ENCODE results near the gene SLX4IP.
"Not testable (repeated sequence)": the region's sequence is repeated elsewhere in the genome, so short reads cannot be mapped to it uniquely, and the experiment has no call there.

Gene SLX4IP

DNA sequence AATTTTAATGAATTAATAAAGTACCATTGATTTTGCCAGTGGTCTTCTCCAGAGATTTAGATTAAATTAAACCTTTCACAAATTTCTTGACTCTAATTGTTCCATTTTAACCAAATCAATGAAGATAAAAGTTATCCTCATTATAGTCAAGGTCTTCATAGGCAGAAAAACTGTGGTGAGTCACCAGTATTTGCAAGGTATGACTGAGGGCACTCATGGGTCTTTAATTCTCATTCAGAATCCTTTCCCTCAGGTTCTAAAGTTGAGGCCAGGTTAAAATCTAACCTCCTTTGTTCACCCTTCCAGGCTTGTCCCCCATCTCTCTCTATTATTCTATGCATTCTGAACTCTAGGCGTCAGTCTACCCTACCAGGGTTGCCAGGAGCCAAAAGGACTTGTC, 144.8 kb downstream of the SLX4IP start:
- no peak for DNase-seq

DNA sequence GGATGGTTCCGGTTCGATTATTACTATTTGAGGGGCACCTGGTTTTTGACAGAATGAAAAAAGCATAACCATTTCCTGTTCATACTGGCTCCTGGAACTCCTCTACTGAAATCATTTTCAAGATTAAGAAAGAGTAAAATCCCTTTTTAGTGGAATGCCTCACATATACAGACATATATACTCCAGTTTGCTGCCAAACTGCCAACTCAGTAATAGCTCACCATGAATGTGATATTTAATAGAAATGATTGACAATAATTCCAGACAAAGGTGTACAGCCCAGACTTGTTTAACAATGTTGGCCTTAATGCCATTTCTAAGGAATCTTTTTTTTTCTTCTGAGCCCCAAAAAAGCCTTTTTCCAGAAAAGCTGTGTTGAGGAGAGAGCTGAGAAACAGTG, 145.6 kb downstream of the SLX4IP start:
- DNase-seq = no peak

DNA sequence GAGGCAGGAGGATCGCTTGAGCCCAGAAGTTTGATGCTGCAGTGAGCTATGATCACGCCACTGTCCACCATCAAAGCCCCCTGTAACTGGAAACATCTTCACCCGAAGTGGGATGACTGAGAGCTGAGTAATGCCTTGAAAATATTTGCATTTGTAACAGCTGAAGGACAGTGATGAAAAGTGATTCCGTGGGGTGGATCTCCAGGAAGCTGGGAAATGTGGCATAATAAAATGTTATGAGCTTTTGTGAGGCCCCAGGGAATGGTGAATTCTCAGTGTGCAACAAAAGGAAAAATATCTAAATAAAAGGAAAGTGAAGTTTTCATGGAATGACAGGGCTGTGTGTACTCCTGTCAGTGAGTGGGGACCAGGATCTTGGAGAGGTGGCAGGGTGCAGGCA, 146.7 kb downstream of the SLX4IP start:
- no peak for DNase-seq

DNA sequence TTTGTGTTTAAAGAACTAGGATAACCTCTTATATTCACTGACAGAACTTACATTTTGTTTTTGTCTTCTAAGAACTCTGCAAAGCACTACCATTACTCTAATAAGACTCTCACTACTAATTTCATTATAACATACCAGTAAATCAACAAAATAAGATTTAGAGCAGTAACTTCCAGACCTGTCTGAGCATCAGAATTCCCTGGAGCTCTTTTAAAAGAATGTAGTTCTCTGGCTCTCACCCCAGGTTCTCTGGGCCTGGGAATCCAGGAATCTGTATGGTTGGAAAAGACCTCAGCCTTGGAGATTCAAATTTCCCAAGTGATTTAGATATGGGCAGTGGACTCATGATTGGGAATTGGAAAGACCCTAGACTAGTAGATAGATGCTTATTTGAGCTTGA, 149.3 kb downstream of the SLX4IP start:
- DNase-seq = no peak

DNA sequence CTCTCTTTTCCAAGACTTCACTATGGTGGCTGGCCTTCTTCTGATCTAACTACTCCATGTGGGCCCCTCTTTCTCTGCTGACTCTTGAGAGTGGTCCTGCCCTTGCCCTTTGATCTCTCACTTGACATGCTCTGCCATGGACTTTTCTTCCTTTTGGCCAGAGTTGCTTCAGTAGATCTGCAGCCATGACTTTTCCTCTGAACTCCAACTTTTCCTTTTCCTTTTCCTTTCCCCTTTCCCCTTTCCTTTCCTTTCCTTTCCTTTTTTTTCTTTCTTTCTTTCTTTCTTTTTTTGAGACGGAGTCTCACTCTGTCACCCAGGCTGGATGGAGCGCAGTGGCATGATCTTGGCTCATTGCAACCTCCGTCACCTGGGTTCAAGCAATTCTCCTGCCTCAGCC, 150.2 kb downstream of the SLX4IP start:
- DNase-seq = no peak

DNA sequence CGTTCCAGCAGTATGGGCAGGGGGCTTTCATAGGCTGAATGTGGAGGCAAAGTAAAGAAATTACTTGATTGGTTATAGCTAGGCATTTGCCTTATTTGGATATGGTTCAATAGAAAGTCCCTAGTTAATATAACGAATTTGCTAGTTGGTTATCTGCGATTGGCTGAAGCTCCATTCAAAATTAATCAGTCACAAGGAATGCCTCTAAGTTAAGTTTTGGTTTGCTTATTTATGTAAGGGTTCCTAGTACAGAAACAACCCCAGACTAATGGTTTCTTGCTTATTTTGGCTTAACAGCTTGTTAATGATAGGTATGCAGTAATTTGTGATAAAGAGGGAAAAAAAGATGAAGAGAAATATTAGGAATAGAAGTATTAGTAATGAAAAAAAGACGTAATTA, 151.2 kb downstream of the SLX4IP start:
- DNase-seq = no peak

DNA sequence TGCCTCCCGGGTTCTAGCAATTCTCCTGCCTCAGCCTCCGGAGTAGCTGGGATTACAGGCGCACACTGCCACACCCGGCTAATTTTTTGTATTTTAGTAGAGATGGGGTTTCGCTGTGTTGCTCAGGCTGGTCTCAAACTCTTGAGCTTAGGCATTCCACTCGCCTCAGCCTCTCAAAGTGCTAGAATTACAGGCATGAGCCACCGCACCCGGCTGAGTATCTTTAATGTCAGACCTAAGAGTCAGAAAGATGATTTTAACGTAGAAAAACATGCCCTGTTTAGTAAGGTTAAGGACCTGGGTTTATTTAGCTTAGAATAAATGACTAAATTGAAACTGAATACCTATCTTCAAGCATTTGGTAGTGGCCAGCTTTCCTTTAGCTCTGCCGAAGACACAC, 155.3 kb downstream of the SLX4IP start:
- DNase-seq = not testable (repeated sequence)

DNA sequence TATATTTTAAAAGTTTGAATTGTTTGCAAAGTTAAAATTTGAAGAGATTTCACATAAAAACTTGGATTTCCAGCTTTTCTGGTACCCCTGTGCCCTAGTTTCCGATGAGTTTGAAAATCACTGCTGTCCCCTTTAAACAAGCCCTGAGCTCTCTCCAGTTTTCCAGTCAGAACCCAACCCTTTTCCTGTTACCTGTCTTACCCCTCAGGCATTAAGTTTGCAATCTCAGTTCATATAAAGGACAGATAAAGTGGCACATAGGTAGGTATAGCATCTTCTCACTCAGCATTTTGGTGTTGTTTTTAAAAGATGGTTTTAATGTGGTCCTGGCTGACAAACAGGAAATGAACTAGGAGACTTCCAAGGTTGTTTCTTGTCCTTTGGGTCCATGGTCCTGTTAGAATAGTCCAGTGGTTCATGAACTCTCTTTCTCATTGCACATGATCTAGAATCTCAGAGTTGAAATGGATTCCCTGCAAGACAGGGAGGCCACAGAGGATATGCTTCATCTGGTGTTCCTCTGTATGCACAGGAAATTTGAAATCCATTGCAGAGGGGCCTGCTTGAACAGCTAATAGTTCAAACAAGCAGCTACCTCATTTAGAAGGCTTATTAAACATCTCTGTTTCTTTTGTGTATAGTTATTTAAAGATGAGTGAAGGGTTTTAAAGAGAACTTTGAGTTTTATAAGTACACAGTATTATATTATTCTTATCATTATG, 156.0 kb downstream of the SLX4IP start:
- DNase-seq = no peak

DNA sequence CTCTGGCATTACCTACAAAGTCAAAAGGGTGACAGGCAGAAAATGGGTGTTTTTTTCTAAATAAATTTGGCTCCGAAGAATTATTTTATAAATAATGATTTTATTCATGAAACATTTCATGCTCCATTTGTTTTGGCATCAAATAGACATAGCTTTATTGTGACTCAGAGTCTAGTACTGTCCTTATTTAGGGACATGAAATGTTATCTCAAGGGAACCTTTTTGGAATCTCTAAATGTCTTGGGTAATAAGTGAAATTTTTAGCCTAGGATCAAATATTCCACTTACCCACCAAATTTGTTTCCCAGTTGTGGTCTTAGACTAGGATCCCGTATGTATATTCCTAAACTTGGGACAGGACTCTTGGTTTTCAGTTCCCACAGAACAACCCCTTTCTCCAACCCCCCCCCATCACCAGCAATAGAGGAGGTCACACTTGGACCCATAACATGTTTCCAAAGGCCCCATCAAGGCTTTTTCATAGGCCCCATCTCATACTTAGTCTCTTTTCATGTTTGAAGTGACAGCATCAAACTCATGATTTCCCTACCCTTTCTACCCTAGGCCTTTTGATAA, 156.9 kb downstream of the SLX4IP start:
- DNase-seq = no peak

DNA sequence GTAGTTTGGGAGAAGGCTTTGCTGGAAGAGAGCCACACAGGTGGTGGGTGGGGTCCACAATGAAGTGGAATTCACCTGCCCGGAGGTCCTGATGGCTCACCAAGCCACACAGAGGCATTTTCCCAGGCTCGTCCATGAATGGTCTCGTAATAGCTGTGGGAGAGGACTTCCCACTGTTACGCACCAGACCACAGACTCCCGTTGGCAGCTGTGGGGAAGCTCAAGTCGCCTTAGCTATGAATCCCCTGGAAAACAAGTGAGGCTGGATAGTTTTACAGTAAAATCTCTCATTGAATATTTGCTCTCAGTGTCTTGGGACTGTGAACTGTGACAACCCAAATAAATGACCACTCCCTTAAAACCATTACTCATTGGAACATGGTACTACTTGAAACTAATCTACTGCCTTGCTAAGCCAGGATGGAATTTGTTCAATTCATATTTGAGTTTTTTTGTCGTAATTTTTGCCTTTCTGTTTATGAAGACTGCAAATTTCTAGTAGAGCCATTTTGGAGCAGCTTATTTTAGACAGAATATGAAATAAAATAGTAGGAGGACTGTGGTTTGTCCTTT, 159.3 kb downstream of the SLX4IP start:
- DNase-seq = no peak

DNA sequence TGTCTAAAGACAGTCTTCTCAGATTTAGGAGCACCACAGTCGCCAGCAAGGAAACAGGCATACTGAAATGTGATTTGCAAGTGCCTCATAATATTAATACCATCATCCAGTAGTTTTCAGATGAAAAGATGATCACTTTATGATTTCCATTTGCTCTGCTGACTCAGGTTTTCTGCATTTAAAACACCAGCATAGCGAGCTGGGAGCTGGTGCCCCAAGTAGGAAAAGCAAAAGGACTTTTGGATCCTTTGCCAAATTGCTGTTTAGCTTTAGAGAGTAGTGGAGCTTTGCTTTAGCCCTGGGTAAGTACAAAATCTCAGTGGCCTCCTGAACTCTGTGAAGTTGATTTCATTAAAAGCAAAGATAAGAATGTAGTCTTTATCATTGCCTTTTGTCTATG, 160.2 kb downstream of the SLX4IP start:
- DNase-seq = no peak

DNA sequence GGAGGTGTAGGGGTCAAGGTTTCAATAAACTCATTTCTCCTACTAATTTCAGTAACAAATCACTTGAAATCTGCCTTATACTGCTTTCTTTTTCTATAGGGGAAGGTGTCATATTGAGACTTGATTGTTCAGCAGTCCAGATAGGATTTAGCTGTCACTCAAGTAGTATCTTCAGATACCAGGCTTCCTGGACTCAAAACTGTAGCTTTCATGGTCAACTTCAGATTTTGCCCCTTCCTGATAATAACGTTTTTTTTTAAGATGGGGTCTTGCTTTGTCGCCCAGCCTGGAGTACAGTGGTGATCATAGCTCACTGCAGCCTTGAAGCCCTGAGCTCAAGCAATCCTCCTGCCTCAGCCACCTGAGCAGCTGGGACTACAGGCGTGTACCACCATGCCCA, 160.9 kb downstream of the SLX4IP start:
- DNase-seq = no peak

DNA sequence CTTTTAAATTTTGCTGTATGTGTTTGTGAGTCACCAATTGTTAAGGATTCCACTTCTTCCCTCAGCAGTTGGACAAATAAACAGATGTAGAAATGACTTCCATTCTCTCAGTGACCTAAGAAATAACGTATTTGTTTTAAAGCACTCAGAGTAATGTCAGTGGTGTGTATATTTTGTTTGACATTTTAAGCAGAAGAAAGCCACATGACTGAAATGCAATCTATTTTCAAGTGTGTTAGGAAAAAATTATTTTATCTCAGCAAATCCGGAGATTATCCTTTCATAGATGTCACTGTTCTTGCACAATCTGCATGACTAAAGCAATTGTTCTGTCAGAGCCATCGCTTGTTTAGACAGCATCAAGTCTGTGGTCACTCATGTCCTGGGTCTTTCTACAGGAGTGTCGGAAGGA, 161.6 kb downstream of the SLX4IP start:
- DNase-seq = no peak

DNA sequence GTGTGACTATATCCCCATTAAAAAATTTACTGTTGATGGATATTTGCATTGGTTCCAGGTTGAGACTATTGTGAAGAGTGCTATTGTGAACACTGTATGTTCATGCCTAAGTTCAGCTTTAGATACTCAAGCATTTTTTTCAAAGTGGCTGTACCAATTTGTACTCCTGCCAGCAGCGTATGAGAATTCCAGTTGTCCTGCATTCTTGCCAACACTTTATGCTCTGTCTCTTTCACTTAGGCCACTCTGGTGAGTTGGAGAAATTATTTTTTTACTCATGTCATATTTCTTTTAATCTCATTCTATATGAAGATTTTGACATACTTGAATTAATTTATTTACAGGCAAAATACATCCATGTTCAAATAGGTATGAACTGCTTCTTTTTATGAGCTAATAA, 162.5 kb downstream of the SLX4IP start:
- DNase-seq = no peak

DNA sequence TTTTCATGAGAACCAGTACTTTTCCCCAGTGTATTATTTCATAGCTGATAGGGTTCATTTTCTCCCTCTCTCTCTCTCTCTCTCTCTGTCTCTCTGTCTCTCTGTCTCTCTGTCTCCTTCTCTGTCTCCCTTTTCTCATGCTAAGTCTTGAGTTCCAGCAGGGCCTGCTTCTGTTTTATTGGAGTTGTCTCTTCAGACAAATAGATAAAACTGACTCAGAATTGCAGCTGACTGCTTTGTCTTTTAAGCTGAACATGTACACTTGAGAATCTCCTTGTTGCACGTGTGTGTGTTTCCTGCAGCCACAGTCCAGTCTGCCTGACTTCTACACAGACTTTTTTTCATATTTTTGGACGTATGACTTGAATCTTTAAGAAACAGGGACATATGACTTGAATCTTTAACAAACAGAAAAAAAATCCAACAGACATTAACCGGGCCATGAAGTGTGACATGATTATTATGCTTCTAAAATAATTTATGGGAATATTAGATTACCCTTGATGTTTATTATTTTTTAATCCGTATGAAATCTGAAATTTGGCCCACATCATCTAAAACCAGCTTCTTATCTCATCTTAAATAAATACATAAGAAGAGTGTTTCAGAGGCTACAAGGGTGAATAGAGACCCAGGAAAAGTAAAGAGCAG, 167.2 kb downstream of the SLX4IP start:
- DNase-seq = no peak

DNA sequence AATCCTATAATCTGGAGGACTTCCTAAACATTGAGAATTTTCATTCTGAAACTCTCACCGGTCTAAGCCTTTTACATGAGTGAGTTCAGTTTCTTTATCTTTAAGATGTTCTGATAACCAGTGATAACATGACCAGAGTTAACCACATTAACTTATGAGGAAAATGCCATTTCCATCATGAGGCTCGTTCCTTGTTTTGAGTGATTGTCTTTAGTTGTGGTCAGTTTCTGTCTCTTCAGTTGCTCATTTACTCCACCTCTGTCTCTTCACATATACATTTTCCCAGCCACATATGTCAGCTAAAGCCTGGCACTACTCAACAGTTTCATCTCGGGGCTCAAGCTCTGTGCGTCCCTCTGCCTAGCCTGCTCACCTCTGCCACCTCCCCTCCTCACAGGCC, 168.3 kb downstream of the SLX4IP start:
- DNase-seq = no peak

DNA sequence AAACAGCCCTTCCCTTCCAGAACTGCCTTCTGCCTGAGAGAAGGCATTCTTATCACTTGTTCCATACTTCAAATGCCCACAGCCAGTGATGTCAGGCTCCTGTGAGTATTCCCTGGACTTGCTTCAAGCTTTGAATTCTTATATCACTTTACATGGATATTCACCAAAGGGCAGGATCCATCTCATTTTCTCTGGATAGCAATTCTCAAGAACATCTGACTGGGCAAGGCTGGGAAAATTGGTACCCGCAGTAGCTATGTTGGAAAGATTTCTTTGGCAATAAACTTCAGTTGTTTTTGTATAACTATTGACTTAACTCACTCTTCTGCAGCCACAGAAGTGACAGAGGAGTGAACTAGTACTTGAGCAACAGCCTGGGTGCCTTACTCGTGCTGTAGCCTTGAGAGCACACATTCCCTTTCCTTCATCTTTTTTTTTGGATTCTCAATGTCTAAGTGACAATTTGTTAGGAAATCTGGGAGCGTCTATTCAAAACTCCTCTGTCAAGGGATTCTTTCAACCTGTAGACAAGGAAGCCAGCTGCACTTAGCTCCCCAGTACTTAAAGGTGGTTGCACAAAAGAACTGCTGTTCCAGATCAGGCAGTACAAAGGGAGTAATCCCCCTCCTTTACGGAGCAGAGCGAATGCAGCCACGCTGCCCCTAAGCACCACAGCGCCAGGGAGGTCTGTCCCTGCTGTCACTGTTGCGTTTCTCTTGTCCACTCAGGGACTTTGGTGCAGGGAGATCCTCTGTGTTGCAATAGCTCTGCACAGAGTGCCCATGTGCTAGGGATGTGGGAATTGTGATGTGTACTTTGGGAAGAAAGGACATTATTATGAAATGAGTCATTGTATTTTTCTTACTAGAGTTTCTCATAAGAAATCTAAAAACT, 169.1 kb downstream of the SLX4IP start:
- no peak for DNase-seq

DNA sequence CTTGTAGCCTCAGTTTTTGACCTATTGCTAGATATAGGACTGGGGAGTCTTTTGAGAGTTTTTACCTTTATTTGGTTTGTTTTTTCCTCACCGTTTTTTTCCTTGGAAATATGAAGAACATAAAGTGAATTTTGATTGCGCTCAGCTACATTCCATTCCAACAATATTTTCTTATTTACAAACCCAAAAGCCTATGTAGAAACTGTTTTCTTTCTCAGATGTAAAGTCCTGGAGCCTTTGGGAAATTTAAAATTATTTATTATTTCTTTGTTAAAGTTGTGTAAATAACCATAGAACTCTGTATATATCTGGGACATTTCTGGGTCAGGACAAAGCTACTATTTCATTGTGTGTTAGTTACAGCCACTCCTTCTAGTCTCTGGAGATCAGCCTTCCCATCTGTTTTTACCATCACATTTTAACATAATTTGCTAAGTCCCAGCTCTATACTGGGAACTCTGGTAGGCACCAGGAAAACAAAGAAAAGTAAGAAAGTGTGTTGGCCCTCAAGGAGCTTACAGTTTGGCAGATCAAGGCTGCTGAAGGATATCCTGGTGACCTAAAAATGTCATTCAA, 169.8 kb downstream of the SLX4IP start:
- DNase-seq = no peak

DNA sequence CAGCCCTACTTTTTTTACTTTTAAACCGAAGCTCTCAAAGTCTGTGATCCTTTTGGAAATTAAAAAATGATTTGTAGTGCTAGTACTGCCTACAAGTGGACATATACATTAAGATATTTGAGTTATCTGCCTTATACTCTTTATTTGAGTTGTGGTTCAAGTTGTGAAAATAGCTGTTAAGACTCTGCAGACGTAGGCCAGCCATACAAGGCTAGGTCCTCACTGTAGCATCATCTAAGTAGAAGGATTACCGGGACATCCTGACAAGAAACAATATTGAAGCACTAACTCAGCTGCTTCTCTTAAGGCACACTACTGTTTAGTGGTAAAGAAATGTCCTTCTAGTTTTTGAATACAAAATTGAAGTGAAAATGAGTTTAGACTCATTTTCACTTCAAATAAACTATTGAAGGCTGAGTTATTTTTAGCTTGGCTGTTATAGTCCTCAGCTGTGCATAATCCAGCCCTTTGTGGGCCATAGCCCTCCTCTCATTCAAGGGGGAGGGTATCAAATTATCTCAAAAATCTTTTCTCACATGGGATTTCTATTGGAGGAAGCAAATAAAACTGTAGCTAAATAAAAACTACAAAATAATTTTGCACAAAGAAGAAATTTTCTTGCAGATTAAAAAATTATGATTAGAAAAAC, 170.6 kb downstream of the SLX4IP start:
- DNase-seq = no peak

DNA sequence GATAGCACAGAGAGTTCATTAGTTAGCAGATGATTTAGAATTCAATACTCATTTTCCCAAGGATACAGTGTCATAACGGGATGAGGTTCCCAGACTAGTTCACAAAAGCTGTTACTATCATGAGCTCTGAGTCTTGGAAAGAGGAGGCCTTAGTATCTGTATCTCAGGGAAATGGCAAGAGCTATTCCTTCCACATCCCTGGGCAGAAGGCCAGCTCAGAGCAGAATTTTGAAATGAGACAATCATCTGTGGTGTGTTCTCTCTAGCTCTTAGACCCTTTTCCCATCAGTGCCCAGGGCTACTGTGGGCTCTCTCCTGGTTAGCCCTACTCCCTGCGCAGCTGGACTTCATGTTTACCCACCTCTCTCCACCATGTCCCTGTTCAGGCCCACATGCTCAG, 174.2 kb downstream of the SLX4IP start:
- DNase-seq = no peak

DNA sequence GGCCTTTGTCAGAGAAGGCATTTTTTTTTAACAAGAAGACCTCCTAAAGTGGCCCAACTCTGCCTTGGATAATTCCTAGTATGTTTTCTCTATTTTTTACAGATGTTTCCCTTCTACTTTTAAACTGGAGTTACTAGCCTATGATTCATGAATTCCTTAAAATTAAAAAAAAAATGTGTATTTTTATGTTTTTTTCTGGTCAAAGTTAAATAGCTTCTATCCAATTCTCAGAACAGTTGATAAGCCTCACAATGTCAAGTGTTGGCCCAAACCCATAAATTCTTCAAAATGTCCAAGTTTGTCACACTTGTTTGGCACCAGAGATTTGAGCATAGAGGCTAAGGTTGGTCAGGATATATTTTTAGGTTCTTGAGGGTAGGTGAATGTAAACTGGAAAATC, 174.7 kb downstream of the SLX4IP start:
- no peak for DNase-seq

DNA sequence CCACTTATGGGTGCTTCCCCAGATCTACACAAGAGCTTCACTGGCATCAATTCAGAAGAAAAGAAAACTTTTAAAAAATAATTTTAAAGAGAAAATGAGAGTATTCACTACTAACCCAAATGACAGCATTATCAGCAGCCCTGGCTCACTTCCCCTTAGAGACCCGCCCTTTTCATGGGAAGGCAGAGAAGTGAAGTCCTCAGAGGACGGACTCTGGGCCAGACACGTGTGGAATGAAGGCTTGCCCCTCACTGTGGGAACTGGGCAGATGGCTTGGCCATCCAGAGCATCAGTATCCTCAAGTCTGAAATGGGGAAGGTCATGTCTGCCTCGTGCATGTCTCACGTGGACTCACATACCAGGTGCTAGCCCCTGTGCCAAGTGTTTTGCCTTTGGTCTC, 175.1 kb downstream of the SLX4IP start:
- DNase-seq = no peak
